SU-DHL-6 (cell line): ENCODE results near the gene TLR9.

Source experiments
- H2AFZ ChIP-seq: fragments of 200-600 bp; sonication (generic); 2 replicates; pipeline ENCODE4 v1.6.1; 2014; ENCODE audit warnings: low read depth, mild to moderate bottlenecking, moderate library complexity, mixed read lengths, antibody characterized with exemption, low read length; ENCODE audit not compliant: severe bottlenecking
- H3F3A ChIP-seq: fragments of 200-600 bp; shearing (Covaris generic); 2 replicates; pipeline ENCODE4 v1.6.0; 2016; ENCODE audit warnings: antibody characterized with exemption, mild to moderate bottlenecking; ENCODE audit not compliant: insufficient read depth
- H3K27ac ChIP-seq: fragments of 200-600 bp; sonication (generic); 2 replicates; pipeline ENCODE4 v1.5.1; 2016; ENCODE audit warnings: low read depth, mild to moderate bottlenecking, low read length, moderate library complexity, mixed read lengths
- H3K27me3 ChIP-seq: fragments of 200-600 bp; sonication (generic), shearing (Covaris generic); 2 replicates; pipeline ENCODE4 v1.6.0; 2014; ENCODE audit warnings: mild to moderate bottlenecking, low read length
- H3K36me3 ChIP-seq: fragments of 200-600 bp; sonication (generic); 2 replicates; pipeline ENCODE4 v1.6.1; 2014; ENCODE audit warnings: mild to moderate bottlenecking, low read length, mixed read lengths
- H3K4me2 ChIP-seq: fragments of 300-600, 200-600 bp; shearing (Covaris generic), sonication (generic); 2 replicates; pipeline ENCODE4 v1.6.0; 2014; ENCODE audit warnings: low read length, low read depth, mild to moderate bottlenecking; ENCODE audit not compliant: poor library complexity, severe bottlenecking
- H3K4me3 ChIP-seq: fragments of 200-600 bp; sonication (generic); 2 replicates; pipeline ENCODE4 v1.5.1; 2014; ENCODE audit warnings: antibody characterized with exemption, low read length, mild to moderate bottlenecking, mixed read lengths; ENCODE audit not compliant: insufficient read depth, poor library complexity, severe bottlenecking
- H3K79me2 ChIP-seq: fragments of 200-600 bp; sonication (generic); 2 replicates; pipeline ENCODE4 v1.6.1; 2014; ENCODE audit warnings: mild to moderate bottlenecking, low read length, moderate library complexity; ENCODE audit not compliant: insufficient read depth
- H3K9ac ChIP-seq: fragments of 200-600 bp; sonication (generic); 2 replicates; pipeline ENCODE4 v1.7.0; 2014; ENCODE audit warnings: mild to moderate bottlenecking, low read length
- H3K9me2 ChIP-seq: fragments of 200-600 bp; sonication (generic); replicated peaks from 2 replicates; pipeline ENCODE4 v1.6.1; 2014; ENCODE audit warnings: low read length; ENCODE audit not compliant: insufficient read depth
- H3K9me3 ChIP-seq: fragments of 200-600 bp; sonication (generic); 2 replicates; pipeline ENCODE4 v1.6.1; 2014; ENCODE audit warnings: low read length, mixed read lengths; ENCODE audit not compliant: insufficient read depth
- H4K20me1 ChIP-seq: fragments of 200-600 bp; sonication (generic); 2 replicates; pipeline ENCODE4 v1.6.1; 2014; ENCODE audit warnings: low read depth, mild to moderate bottlenecking, antibody characterized with exemption, low read length, moderate library complexity, mixed read lengths
- CTCF ChIP-seq: fragments of 200-600 bp; sonication (generic); IDR thresholded peaks from one replicate; pipeline ENCODE4 v1.5.1; 2017; ENCODE audit warnings: antibody characterized with exemption, mild to moderate bottlenecking, low read length, moderate library complexity; ENCODE audit not compliant: insufficient read depth, poor library complexity, severe bottlenecking
- EZH2phosphoT487 ChIP-seq: fragments of 200-600 bp; sonication (generic), shearing (Covaris generic); conservative IDR thresholded peaks from 2 replicates; pipeline ENCODE4 v1.6.1; 2018; ENCODE audit warnings: mild to moderate bottlenecking, antibody characterized with exemption, low read length, moderate library complexity, mixed read lengths

The TLR9 gene

GRCh38 chr3:52176951-52177700 is 48.3 kb downstream of the TLR9 start:
- Histone ChIP-seq H3K4me2 (no peak overlapping the region), H3K9me3 (no peaks in the 10 kb centered on the region), H3K27ac (no peak overlapping the region), H3F3A (no peaks in the 10 kb centered on the region), H3K4me3 (no peak overlapping the region), H3K27me3 (no peaks in the 10 kb centered on the region), H2AFZ (no peak overlapping the region), H3K79me2 (no peaks in the 10 kb centered on the region), H4K20me1 (no peaks in the 10 kb centered on the region), H3K9me2 (no peaks in the 10 kb centered on the region), H3K9ac (no peak overlapping the region), H3K36me3 (no peaks in the 10 kb centered on the region)
- TF ChIP-seq CTCF (no peak), EZH2phosphoT487 (no peak)

- no peak overlapping the region for H3K27ac ChIP-seq
- H3K4me3 ChIP-seq, result no peak overlapping the region
- H3K9me2 ChIP-seq, result no peaks in the 10 kb centered on the region
- no peak overlapping the region for H2AFZ ChIP-seq
- no peaks in the 10 kb centered on the region for H3K27me3 ChIP-seq
- no peaks in the 10 kb centered on the region for H3K9me3 ChIP-seq
- H4K20me1 ChIP-seq, result no peaks in the 10 kb centered on the region
- TF ChIP-seq EZH2phosphoT487 (no peak), CTCF (no peak)
- H3K4me2 ChIP-seq, result no peak overlapping the region
- H3K36me3 ChIP-seq, result no peaks in the 10 kb centered on the region
- H3K9ac ChIP-seq, result no peak overlapping the region
- no peaks in the 10 kb centered on the region for H3K79me2 ChIP-seq
- H3F3A ChIP-seq, result no peaks in the 10 kb centered on the region
Measured at GRCh38 chr3:52176180-52176752, 49.2 kb downstream of the TLR9 start.

- Histone ChIP-seq H3F3A (no peaks in the 10 kb centered on the region), H3K27me3 (no peaks in the 10 kb centered on the region), H3K36me3 (no peaks in the 10 kb centered on the region), H2AFZ (no peak overlapping the region), H3K9me3 (no peaks in the 10 kb centered on the region), H3K27ac (no peak overlapping the region), H3K9ac (no peak overlapping the region), H3K4me2 (no peak overlapping the region), H4K20me1 (no peaks in the 10 kb centered on the region), H3K9me2 (no peaks in the 10 kb centered on the region), H3K4me3 (no peak overlapping the region), H3K79me2 (no peaks in the 10 kb centered on the region)
- no peak for TF ChIP-seq EZH2phosphoT487
- TF ChIP-seq CTCF, result no peak
Measured at GRCh38 chr3:52175416-52176179, 49.8 kb downstream of the TLR9 start.
